IPS DF 6.9 (cell line): ENCODE measurements around the gene HOXB5.

Source experiments
- DNase-seq: peaks from one replicate; pipeline ENCODE4 v3.0.0-alpha.2; 2013; ENCODE audit warnings: low read depth, low spot score
- H3K27ac ChIP-seq: one replicate; pipeline ENCODE4 v1.5.1; 2013; ENCODE audit warnings: low read length, control low read depth
- H3K27me3 ChIP-seq: 2 replicates; pipeline ENCODE4 v1.6.1; 2013; ENCODE audit warnings: mild to moderate bottlenecking, low read length; ENCODE audit not compliant: control insufficient read depth, insufficient read depth
- H3K36me3 ChIP-seq: 2 replicates; pipeline ENCODE4 v1.6.1; 2013; ENCODE audit warnings: low read length; ENCODE audit not compliant: control insufficient read depth, insufficient read depth
- H3K4me1 ChIP-seq: 2 replicates; pipeline ENCODE4 v1.6.1; 2013; ENCODE audit warnings: low read length; ENCODE audit not compliant: control insufficient read depth, insufficient read depth
- H3K4me3 ChIP-seq: 2 replicates; pipeline ENCODE4 v1.5.1; 2013; ENCODE audit warnings: mild to moderate bottlenecking, low read length
- H3K9me3 ChIP-seq: 2 replicates; pipeline ENCODE4 v1.6.1; 2013; ENCODE audit warnings: low read length, inconsistent platforms; ENCODE audit not compliant: control insufficient read depth, insufficient read depth
- WGBS: extraction: QIAGEN DNeasy Blood & Tissue Kit; methylation state at CpG from one replicate; pipeline ENCODE4 v1.1.7; 2013; ENCODE audit warnings: mixed read lengths, missing lambda C conversion rate; ENCODE audit not compliant: insufficient read length, insufficient coverage; 5-methylcytosine and 5-hydroxymethylcytosine counted together

Gene HOXB5

GRCh38 chr17:48628649-48629410 lies 35.3 kb upstream of the HOXB5 start:
- H3K9me3 ChIP-seq: no peaks in the 10 kb centered on the region
- no peak overlapping the region for H3K27ac ChIP-seq
- WGBS: no CpG with 5 or more reads among the region's 5 CpGs
- no peak overlapping the region for H3K4me3 ChIP-seq
- no peaks in the 10 kb centered on the region for H3K36me3 ChIP-seq
- peaks cover 97% of the 10 kb centered on the region for H3K27me3 ChIP-seq
- no peak for DNase-seq
- peaks cover 5% of the 10 kb centered on the region; the same call in 1 of the 2 replicates for H3K4me1 ChIP-seq

GRCh38 chr17:48627623-48628521 lies 34.3 kb upstream of the HOXB5 start:
- no peak for DNase-seq
- WGBS: no CpG with 5 or more reads among the region's 27 CpGs
- no peaks in the 10 kb centered on the region for H3K36me3 ChIP-seq
- peaks cover 5% of the 10 kb centered on the region; the same call in 1 of the 2 replicates for H3K4me1 ChIP-seq
- no peak overlapping the region for H3K4me3 ChIP-seq
- peaks cover 97% of the 10 kb centered on the region for H3K27me3 ChIP-seq
- no peaks in the 10 kb centered on the region for H3K9me3 ChIP-seq
- no peak overlapping the region for H3K27ac ChIP-seq

- Histone ChIP-seq H3K36me3 (no peaks in the 10 kb centered on the region), H3K4me1 (peaks cover 5% of the 10 kb centered on the region; the same call in 1 of the 2 replicates), H3K27ac (no peak overlapping the region), H3K9me3 (no peaks in the 10 kb centered on the region), H3K4me3 (no peak overlapping the region), H3K27me3 (peaks cover 97% of the 10 kb centered on the region)
- WGBS: no CpG with 5 or more reads among the region's 5 CpGs
- DNase-seq: no peak
Observed at GRCh38 chr17:48627118-48627597, 33.6 kb upstream of the HOXB5 start.

- H3K36me3 ChIP-seq: no peaks in the 10 kb centered on the region
- H3K27ac ChIP-seq: no peak within 1 kb of the TSS
- peaks cover 97% of the 10 kb centered on the region for H3K27me3 ChIP-seq
- no CpG with 5 or more reads among the region's 50 CpGs for WGBS
- H3K4me3 ChIP-seq: no peak within 1 kb of the TSS
- DNase-seq: no peak
- H3K4me1 ChIP-seq: peaks cover 2% of the 10 kb centered on the region; the same call in 1 of the 2 replicates
- no peaks in the 10 kb centered on the region for H3K9me3 ChIP-seq
Observed at GRCh38 chr17:48626245-48627117, 32.9 kb upstream of the HOXB5 start, which contains the start of gene HOXB9. HOXB9 (minus strand) TSS chr17:48626358; CDS start chr17:48626269, 89 bp downstream.

GRCh38 chr17:48625495-48626244 lies 32.1 kb upstream of the HOXB5 start:
- 0 out of 2 replicates have a peak, but pooled peaks cover 2% of the 10 kb centered on the region for H3K4me1 ChIP-seq
- H3K36me3 ChIP-seq: no peaks in the 10 kb centered on the region
- no peak for DNase-seq
- H3K27me3 ChIP-seq: peaks cover 97% of the 10 kb centered on the region
- no peak overlapping the region for H3K4me3 ChIP-seq
- H3K27ac ChIP-seq: no peak overlapping the region
- H3K9me3 ChIP-seq: no peaks in the 10 kb centered on the region
- WGBS: no CpG with 5 or more reads among the region's 69 CpGs

GRCh38 chr17:48624544-48625494 lies 31.2 kb upstream of the HOXB5 start:
- no peaks in the 10 kb centered on the region for H3K9me3 ChIP-seq
- no peak overlapping the region for H3K4me3 ChIP-seq
- no peak for DNase-seq
- H3K4me1 ChIP-seq: 0 out of 2 replicates have a peak, but pooled peaks cover 2% of the 10 kb centered on the region
- peaks cover 97% of the 10 kb centered on the region for H3K27me3 ChIP-seq
- no peak overlapping the region for H3K27ac ChIP-seq
- no peaks in the 10 kb centered on the region for H3K36me3 ChIP-seq
- WGBS: no CpG with 5 or more reads among the region's 66 CpGs

GRCh38 chr17:48624118-48624517 lies 30.5 kb upstream of the HOXB5 start:
- H3K9me3 ChIP-seq: no peaks in the 10 kb centered on the region
- DNase-seq: no peak
- H3K27me3 ChIP-seq: peaks cover 98% of the 10 kb centered on the region
- no peaks in the 10 kb centered on the region for H3K36me3 ChIP-seq
- H3K4me3 ChIP-seq: no peak overlapping the region
- H3K4me1 ChIP-seq: 0 out of 2 replicates have a peak, but pooled peaks cover 2% of the 10 kb centered on the region
- no peak overlapping the region for H3K27ac ChIP-seq
- no CpG with 5 or more reads among the region's 5 CpGs for WGBS

GRCh38 chr17:48623583-48623982 lies 30.0 kb upstream of the HOXB5 start:
- DNase-seq: no peak
- H3K4me3 ChIP-seq: no peak overlapping the region
- H3K27ac ChIP-seq: no peak overlapping the region
- H3K4me1 ChIP-seq: 0 out of 2 replicates have a peak, but pooled peaks cover 2% of the 10 kb centered on the region
- H3K27me3 ChIP-seq: peaks cover 98% of the 10 kb centered on the region
- WGBS: no CpG with 5 or more reads among the region's 4 CpGs
- no peaks in the 10 kb centered on the region for H3K9me3 ChIP-seq
- no peaks in the 10 kb centered on the region for H3K36me3 ChIP-seq
